A549 (cell line): ENCODE data around the gene CCDC12. TPM values are rescaled to one million over a fixed set of nuclear protein-coding genes. Genes with fewer than 3 reads are reported as not detected.

Source experiments
- ATAC-seq, 2 experiments: fragments of 200-7000 bp in 1 of 2; fragments of >200 bp in 1 of 2; cut with Nextera tagmentation in 1 of 2; cut with Tn5 transposase in 1 of 2; 3 replicates each; pipeline versions ENCODE4 v1.8.0 to v1.9.1; 2018 to 2020; ENCODE audit warnings: mild to moderate bottlenecking in 1 of 2, moderate library complexity in 1 of 2
- CTCF ChIA-PET: fragments of 300-600 bp; sonication (Branson Sonifier 250); formaldehyde crosslinking; extraction: SDS; loops from one replicate; lab custom pipeline; 2021; ENCODE audit warnings: antibody characterized with exemption, inconsistent platforms; lab: Yijun Ruan, JAX
- POLR2A ChIA-PET: fragments of 350-600 bp; formaldehyde crosslinking; extraction: SDS; loops from one replicate; lab custom pipeline; 2021; ENCODE audit warnings: antibody characterized with exemption, inconsistent platforms; lab: Yijun Ruan, JAX
- DNase-seq, 2 experiments: peaks; one replicate each; pipeline versions ENCODE4 v3.0.0 to v3.0.0-alpha.2; 2011 to 2016; ENCODE audit warnings: low read depth in 1 of 2, low spot score in 1 of 2
- FAIRE-seq: peaks from 2 replicates; lab custom pipeline; 2011; peaks lifted over from hg19 to GRCh38; lab: Jason Lieb, UNC
- H3K27ac ChIP-seq, 2 experiments: fragments of >200 bp; sonication (Bioruptor Twin); formaldehyde crosslinking; 3 replicates each; pipeline ENCODE4 v1.5.1; 2016 to 2017
- H3K4me1 ChIP-seq: fragments of >200 bp; sonication (Bioruptor Twin); formaldehyde crosslinking; 3 replicates; pipeline ENCODE4 v1.6.1; 2016
- H3K4me2 ChIP-seq: fragments of >200 bp; sonication (Bioruptor Twin); formaldehyde crosslinking; 3 replicates; pipeline ENCODE4 v1.6.1; 2016
- H3K4me3 ChIP-seq: fragments of >200 bp; sonication (Bioruptor Twin); formaldehyde crosslinking; 3 replicates; pipeline ENCODE4 v1.5.1; 2016
- H3K9me3 ChIP-seq: fragments of >200 bp; sonication (Bioruptor Twin); formaldehyde crosslinking; 3 replicates; pipeline ENCODE4 v1.6.1; 2016
- ATOH8 ChIP-seq: fragments of 250-450 bp; sonication (Bioruptor Pico); IDR thresholded peaks from 2 replicates; pipeline ENCODE4 v1.5.0; 2020; ENCODE audit warnings: low read depth, mild to moderate bottlenecking, moderate library complexity
- BCL3 ChIP-seq: fragments of >200 bp; sonication (Bioruptor Twin); formaldehyde crosslinking; IDR thresholded peaks from 3 replicates; pipeline ENCODE4 v1.6.1; 2016
- CBX8 ChIP-seq: fragments of 200-600 bp; sonication (generic); IDR thresholded peaks from 2 replicates; pipeline ENCODE4 v1.6.1; 2016
- CEBPB ChIP-seq, 2 experiments: fragments of >200 bp in 1 of 2; sonication (Bioruptor Twin) in 1 of 2; formaldehyde crosslinking in 1 of 2; IDR thresholded peaks; 2 replicates each; pipeline ENCODE4 v1.6.1; 2012 to 2016
- EHF ChIP-seq: fragments of 250-450 bp; sonication (Bioruptor Pico); IDR thresholded peaks from 2 replicates; pipeline ENCODE4 v1.5.0; 2020; ENCODE audit warnings: mild to moderate bottlenecking
- ESRRA ChIP-seq: fragments of 150-350 bp; IDR thresholded peaks from 2 replicates; pipeline ENCODE4 v1.6.1; 2014; ENCODE audit warnings: mild to moderate bottlenecking, low read length, borderline replicate concordance
- FOSL2 ChIP-seq, 2 experiments: fragments of 450-650 bp in 1 of 2; fragments of >200 bp in 1 of 2; sonication (Bioruptor Twin) in 1 of 2; formaldehyde crosslinking; IDR thresholded peaks; 2 replicates each; pipeline versions ENCODE4 v1.5.0 to v1.6.1; 2016 to 2020; ENCODE audit warnings: mild to moderate bottlenecking in 1 of 2, moderate library complexity in 1 of 2
- HES2 ChIP-seq: fragments of >200 bp; sonication (Bioruptor Twin); formaldehyde crosslinking; IDR thresholded peaks from 2 replicates; pipeline ENCODE4 v1.6.1; 2016
- KDM5A ChIP-seq: fragments of 200-600 bp; sonication (generic); IDR thresholded peaks from 2 replicates; pipeline ENCODE4 v1.6.1; 2016; ENCODE audit warnings: antibody characterized with exemption, mild to moderate bottlenecking
- MAX ChIP-seq: IDR thresholded peaks from 2 replicates; pipeline ENCODE4 v1.6.1; 2012
- MAZ ChIP-seq: fragments of 150-350 bp; IDR thresholded peaks from 2 replicates; pipeline ENCODE4 v1.6.1; 2014; ENCODE audit warnings: antibody characterized with exemption, low read depth, low read length, borderline replicate concordance
- NFE2L2 ChIP-seq: fragments of 150-350 bp; conservative IDR thresholded peaks from 2 replicates; pipeline ENCODE4 v1.6.1; 2014; ENCODE audit warnings: low read length
- NR3C1 ChIP-seq: fragments of >200 bp; sonication (Bioruptor Twin); formaldehyde crosslinking; IDR thresholded peaks from 3 replicates; pipeline ENCODE4 v1.6.1; 2017
- PBX3 ChIP-seq: IDR thresholded peaks from 2 replicates; pipeline ENCODE4 v1.6.1; 2012
- POLR2A ChIP-seq: IDR thresholded peaks from 2 replicates; pipeline ENCODE4 v1.6.1; 2012; ENCODE audit warnings: mild to moderate bottlenecking, low read length
- RCOR1 ChIP-seq: fragments of 150-350 bp; IDR thresholded peaks from 2 replicates; pipeline ENCODE4 v1.6.1; 2014; ENCODE audit warnings: antibody characterized with exemption, low read length, low read depth
- RFX5 ChIP-seq: fragments of 450-650 bp; IDR thresholded peaks from 2 replicates; pipeline ENCODE4 v1.7.1; 2014; ENCODE audit warnings: antibody characterized with exemption, mild to moderate bottlenecking, moderate library complexity
- RNF2 ChIP-seq: fragments of 200-600 bp; sonication (generic); IDR thresholded peaks from 2 replicates; pipeline ENCODE4 v1.6.1; 2016; ENCODE audit warnings: low read depth, mild to moderate bottlenecking, antibody characterized with exemption, moderate library complexity, borderline replicate concordance
- WGBS: methylation state at CpG from one replicate; pipeline ENCODE4 v1.1.6; 2017; ENCODE audit errors: missing lambda C conversion rate; 5-methylcytosine and 5-hydroxymethylcytosine counted together
- polyA plus RNA-seq, 4 experiments: library from polyadenylated mRNA; depleted of rRNA in 3 of 4; stranded (reverse); fragments of >200 nt; fragmentation: RNase III in 1 of 4; extraction: RNeasy Plus Mini Kit Qiagen cat#74134 plus additional on column Dnase treatment in 1 of 4; gene quantifications; 2 replicates in 3 of 4; 3 replicates in 1 of 4; pipeline ENCODE4 v1.2.3, GENCODE V29; 2011 to 2017
- TF ChIP-seq, protein P1 (sequence below): IDR thresholded peaks from 2 replicates; pipeline ENCODE4 v1.6.1; 2012; ENCODE audit warnings: low read depth, borderline replicate concordance
- TF ChIP-seq, protein P2 (sequence below): fragments of 450-650 bp; IDR thresholded peaks from 2 replicates; pipeline ENCODE4 v1.6.1; 2014; ENCODE audit warnings: antibody characterized with exemption

CCDC12 gene
- polyA plus RNA-seq, 2 of the 4 experiments (the other 2 are of a cell fraction): 34.8 to 81.0 TPM

GRCh38 chr3:47003056-47003410 lies 26.5 kb upstream of the CCDC12 start:
- TF ChIP-seq MAZ (no peak), RNF2 (no peak), ATOH8 (CRISPR knock-in tag) (no peak), EHF (no peak), RFX5 (no peak), PBX3 (no peak), HES2 (no peak), CEBPB (IDR thresholded peaks at IDR 0.05) (no peak)
- DNase-seq (no peak), FAIRE-seq (no peak), ATAC-seq (no peak)
- Histone ChIP-seq H3K27ac (no peak overlapping the region), H3K4me3 (no peak overlapping the region), H3K4me1 (peaks cover 11% of the 10 kb centered on the region), H3K4me2 (no peak overlapping the region), H3K9me3 (no peaks in the 10 kb centered on the region)
- 82% methylated on average over 5 of the region's 10 CpGs for WGBS
- ChIA-PET CTCF (interaction anchor here (0.9 to 2.0 kb wide), 2 partner anchors 26 to 93 kb away, joined by 3 to 4 read pairs; no protein-coding TSS in a partner anchor), POLR2A (no interaction called here)

GRCh38 chr3:47002171-47003055 lies 25.9 kb upstream of the CCDC12 start:
- no peak overlapping the region for H3K4me2 ChIP-seq
- 91% methylated on average over 15 of the region's 35 CpGs for WGBS
- no peak overlapping the region for H3K27ac ChIP-seq
- no peak for ATAC-seq
- no peak for DNase-seq
- no peaks in the 10 kb centered on the region for H3K9me3 ChIP-seq
- TF ChIP-seq NFE2L2: no peak
- no peak for TF ChIP-seq NR3C1
- TF ChIP-seq, protein P1, sequence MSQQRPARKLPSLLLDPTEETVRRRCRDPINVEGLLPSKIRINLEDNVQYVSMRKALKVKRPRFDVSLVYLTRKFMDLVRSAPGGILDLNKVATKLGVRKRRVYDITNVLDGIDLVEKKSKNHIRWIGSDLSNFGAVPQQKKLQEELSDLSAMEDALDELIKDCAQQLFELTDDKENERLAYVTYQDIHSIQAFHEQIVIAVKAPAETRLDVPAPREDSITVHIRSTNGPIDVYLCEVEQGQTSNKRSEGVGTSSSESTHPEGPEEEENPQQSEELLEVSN: no peak
- TF ChIP-seq RCOR1: no peak
- no peak for TF ChIP-seq CBX8
- no peak for TF ChIP-seq BCL3
- TF ChIP-seq, all 56 proteins: peak for 0
- ChIA-PET POLR2A (no interaction called here), CTCF (interaction anchor here (0.9 to 2.0 kb wide), 2 partner anchors 25 to 93 kb away, joined by 3 to 4 read pairs; no protein-coding TSS in a partner anchor)
- no peak for FAIRE-seq
- Histone ChIP-seq H3K4me3 (no peak overlapping the region), H3K4me1 (peaks cover 12% of the 10 kb centered on the region)

- 94% methylated on average over 11 of the region's 16 CpGs for WGBS
- TF ChIP-seq, protein P2, sequence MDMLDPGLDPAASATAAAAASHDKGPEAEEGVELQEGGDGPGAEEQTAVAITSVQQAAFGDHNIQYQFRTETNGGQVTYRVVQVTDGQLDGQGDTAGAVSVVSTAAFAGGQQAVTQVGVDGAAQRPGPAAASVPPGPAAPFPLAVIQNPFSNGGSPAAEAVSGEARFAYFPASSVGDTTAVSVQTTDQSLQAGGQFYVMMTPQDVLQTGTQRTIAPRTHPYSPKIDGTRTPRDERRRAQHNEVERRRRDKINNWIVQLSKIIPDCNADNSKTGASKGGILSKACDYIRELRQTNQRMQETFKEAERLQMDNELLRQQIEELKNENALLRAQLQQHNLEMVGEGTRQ: no peak
- TF ChIP-seq FOSL2 (IDR thresholded peaks at IDR 0.05) (no peak), FOSL2 (CRISPR knock-in tag; IDR thresholded peaks at IDR 0.05) (no peak), ESRRA (no peak), HES2 (no peak), MAX (no peak), KDM5A (no peak), POLR2A (no peak)
- no peaks in the 10 kb centered on the region for H3K9me3 ChIP-seq
These were observed 25.2 kb upstream of the CCDC12 start for GRCh38 chr3:47001731-47002170.

More at GRCh38 chr3:47001731-47002170, 25.2 kb upstream of the CCDC12 start:
- ChIA-PET CTCF (interaction anchor here (0.7 to 2.0 kb wide), 3 partner anchors 78 to 107 kb away, joined by 4 to 5 read pairs (median 4); no protein-coding TSS in a partner anchor), POLR2A (no interaction called here)
- no peak overlapping the region for H3K4me2 ChIP-seq
- FAIRE-seq (no peak), ATAC-seq (no peak), DNase-seq (no peak)
- H3K27ac ChIP-seq: no peak overlapping the region
- H3K4me1 ChIP-seq: peaks cover 12% of the 10 kb centered on the region
- no peak overlapping the region for H3K4me3 ChIP-seq
